Spleen (tissue), 11 donors: ENCODE measurements around the gene ZNF484. TPM values are rescaled to one million over a fixed set of nuclear protein-coding genes. Genes with fewer than 3 reads are reported as not detected.

Experiments
- DNase-seq: peaks from one replicate; pipeline ENCODE4 v3.0.0-alpha.2; 2020
- H3K27ac ChIP-seq, 8 donors: fragments of 200-600 bp; sonication (generic) in 7 of 8; 1 replicate in 4 of 8; 2 replicates in 4 of 8; pipeline versions ENCODE4 v1.5.0 to v1.8.0; 2016 to 2021; ENCODE audit warnings: inconsistent platforms in 4 of 8, mild to moderate bottlenecking in 4 of 8, moderate library complexity in 1 of 8
- H3K27me3 ChIP-seq, 7 donors: fragments of 200-600 bp; sonication (generic) in 6 of 7; replicated peaks in 1 of 7; 1 replicate in 4 of 7; 2 replicates in 3 of 7; pipeline versions ENCODE4 v1.5.0 to v1.8.0; 2016 to 2021; ENCODE audit warnings: inconsistent platforms in 3 of 7, mild to moderate bottlenecking in 1 of 7
- H3K36me3 ChIP-seq, 6 donors: fragments of 200-600 bp; sonication (generic) in 5 of 6; 1 replicate in 4 of 6; 2 replicates in 2 of 6; pipeline versions ENCODE4 v1.5.0 to v1.8.0; 2016 to 2021; ENCODE audit warnings: inconsistent platforms in 2 of 6
- H3K4me1 ChIP-seq, 6 donors: fragments of 200-600 bp; sonication (generic) in 5 of 6; 1 replicate in 3 of 6; 2 replicates in 3 of 6; pipeline versions ENCODE4 v1.5.0 to v1.8.0; 2016 to 2021; ENCODE audit warnings: inconsistent platforms in 3 of 6
- H3K4me3 ChIP-seq, 8 donors: fragments of 200-600 bp; sonication (generic) in 7 of 8; 1 replicate in 4 of 8; 2 replicates in 4 of 8; pipeline versions ENCODE4 v1.5.0 to v1.8.0; 2016 to 2021; ENCODE audit warnings: inconsistent platforms in 4 of 8, mild to moderate bottlenecking in 4 of 8, moderate library complexity in 2 of 8
- H3K9me3 ChIP-seq, 8 donors: fragments of 200-600 bp; sonication (generic) in 7 of 8; 1 replicate in 4 of 8; 2 replicates in 4 of 8; pipeline versions ENCODE4 v1.5.0 to v1.8.0; 2016 to 2021; ENCODE audit warnings: inconsistent platforms in 4 of 8
- CTCF ChIP-seq, 11 experiments: fragments of 200-600 bp in 7 of 11; fragments of 450-650 bp in 4 of 11; sonication (generic) in 4 of 11; IDR thresholded peaks in 8 of 11; conservative IDR thresholded peaks in 3 of 11; 1 replicate in 7 of 11; 2 replicates in 4 of 11; pipeline versions ENCODE4 v1.4.0 to v1.8.0; 2016 to 2021; ENCODE audit warnings: antibody characterized with exemption in 11 of 11, inconsistent platforms in 4 of 11, mild to moderate bottlenecking in 1 of 11
- POLR2A ChIP-seq, 3 donors: fragments of 450-650 bp; IDR thresholded peaks; one replicate each; pipeline ENCODE4 v1.5.1; 2017; ENCODE audit warnings: antibody characterized with exemption in 3 of 3, mild to moderate bottlenecking in 1 of 3
- POLR2AphosphoS5 ChIP-seq, 3 donors: sonication (generic); formaldehyde crosslinking; IDR thresholded peaks; one replicate each; pipeline ENCODE4 v1.5.1; 2017; ENCODE audit warnings: antibody characterized with exemption in 3 of 3
- WGBS, 5 donors: extraction: QIAGEN DNeasy Blood & Tissue Kit in 3 of 5; methylation state at CpG; one replicate each; pipeline versions ENCODE4 v1.1.5 to v1.1.7; 2013 to 2018; 5-methylcytosine and 5-hydroxymethylcytosine counted together
- intact Hi-C: fragments of 100-400 bp; cut with DNase I; formaldehyde crosslinking; loops from one replicate; pipeline ENCODE4 v1.15.0; 2023; ENCODE audit warnings: low total_unique reads
- polyA plus RNA-seq, 3 donors: library from polyadenylated mRNA; stranded (reverse); fragments of 200-250 nt; gene quantifications; one replicate each; pipeline ENCODE4 v1.2.1, GENCODE V29; 2013
- total RNA-seq, 7 donors: library from RNA; depleted of rRNA in 3 of 7; stranded (reverse); fragments of >200 nt in 3 of 7; fragmentation: NEBNext Ultra II Directional in 4 of 7; extraction: Animal tissue kit (Norgen Biotek cat#: 25700) in 4 of 7; gene quantifications; one replicate each; pipeline versions ENCODE4 v1.1.0 to v1.2.1, GENCODE V29; 2016 to 2021
- donor health status: healthy with polysubstance abuse.
- donor health status: DM: no; HTN: no; CAD: no; lungs with moderate emphysema.
- donor health status: DM: no; HTN: no; CAD: no.
- donor health status: Bipolar disorder and iron deficiency.
- donor health status: healthy.
- donor health status: DM: no; HTN: no; CAD: no.
- donor health status: DM: yes; HTN: yes; CAD: no.

The ZNF484 gene
- total and polyA plus RNA-seq, 10 donors: 1.1 to 28.4 (median 14.5) TPM

GRCh38 chr9:92864152-92864551 is 13.7 kb downstream of the ZNF484 start:
- TF ChIP-seq POLR2A (IDR thresholded peaks at IDR 0.05) (no peak), CTCF (IDR thresholded peaks at IDR 0.05 in 8 of 11, conservative IDR thresholded peaks at IDR 0.05 in 3 of 11) (no peak), POLR2AphosphoS5 (IDR thresholded peaks at IDR 0.05) (no peak)
- no peak overlapping the region for H3K4me3 ChIP-seq
- H3K4me1 ChIP-seq: no peaks in the 10 kb centered on the region
- 78 to 91% (median 87%) methylated on average over 5 of the region's 5 CpGs for WGBS, 5 donors
- DNase-seq: no peak
- no peaks in the 10 kb centered on the region for H3K27me3 ChIP-seq
- intact Hi-C loops: no loop called here
- H3K27ac ChIP-seq: no peak overlapping the region
- H3K9me3 ChIP-seq: peaks cover 0 to 17% (median 4%) of the 10 kb centered on the region in 8 donors
- peaks cover 2 to 93% (median 35%) of the 10 kb centered on the region in 6 donors for H3K36me3 ChIP-seq

GRCh38 chr9:92860867-92861266 is 17.0 kb downstream of the ZNF484 start:
- intact Hi-C loops: no loop called here
- Histone ChIP-seq H3K4me3 (no peak overlapping the region), H3K9me3 (peaks cover 0 to 14% (median 2%) of the 10 kb centered on the region in 8 donors), H3K4me1 (no peaks in the 10 kb centered on the region), H3K36me3 (peaks cover 2 to 95% (median 34%) of the 10 kb centered on the region in 6 donors), H3K27ac (no peak overlapping the region), H3K27me3 (no peaks in the 10 kb centered on the region)
- no peak for DNase-seq
- WGBS, 5 donors: 89 to 100% (median 97%) methylated on average over 1 of the region's 1 CpG
- TF ChIP-seq POLR2A (IDR thresholded peaks at IDR 0.05): no peak
- no peak for TF ChIP-seq CTCF (IDR thresholded peaks at IDR 0.05 in 8 of 11, conservative IDR thresholded peaks at IDR 0.05 in 3 of 11)
- TF ChIP-seq POLR2AphosphoS5 (IDR thresholded peaks at IDR 0.05): no peak

- H3K36me3 ChIP-seq: peaks cover 7 to 96% (median 63%) of the 10 kb centered on the region in 6 donors
- no peak overlapping the region for H3K4me3 ChIP-seq
- H3K27me3 ChIP-seq: no peaks in the 10 kb centered on the region
- intact Hi-C loops: no loop called here
- DNase-seq: no peak
- TF ChIP-seq POLR2A (IDR thresholded peaks at IDR 0.05): no peak
- TF ChIP-seq CTCF (IDR thresholded peaks at IDR 0.05 in 8 of 11, conservative IDR thresholded peaks at IDR 0.05 in 3 of 11): no peak
- H3K4me1 ChIP-seq: no peaks in the 10 kb centered on the region
- peaks cover 0 to 12% (median 2%) of the 10 kb centered on the region in 8 donors for H3K9me3 ChIP-seq
- no peak overlapping the region for H3K27ac ChIP-seq
These were observed 20.6 kb downstream of the ZNF484 start for GRCh38 chr9:92857236-92857635.

- Histone ChIP-seq H3K4me3 (no peak overlapping the region), H3K4me1 (no peaks in the 10 kb centered on the region), H3K9me3 (peaks cover 0 to 39% (median 34%) of the 10 kb centered on the region in 8 donors), H3K27me3 (no peaks in the 10 kb centered on the region), H3K27ac (no peak overlapping the region), H3K36me3 (peaks cover 14 to 99% (median 86%) of the 10 kb centered on the region in 6 donors)
- TF ChIP-seq POLR2A (IDR thresholded peaks at IDR 0.05): no peak
- TF ChIP-seq POLR2AphosphoS5 (IDR thresholded peaks at IDR 0.05): no peak
- TF ChIP-seq CTCF (IDR thresholded peaks at IDR 0.05 in 8 of 11, conservative IDR thresholded peaks at IDR 0.05 in 3 of 11): no peak
- 73 to 100% (median 97%) methylated on average over 2 of the region's 2 CpGs for WGBS, 5 donors
- no peak for DNase-seq
- intact Hi-C loops: no loop called here
These were observed 24.1 kb downstream of the ZNF484 start for GRCh38 chr9:92853716-92854115.
